Measurements from ENCODE around the gene CELA3B.

The CELA3B gene

GRCh38 chr1:21933397-21934248 lies 43.2 kb upstream of the CELA3B start:
- no peak overlapping the region for H3K4me3 ChIP-seq (ENCODE audit: low read depth, low read length)
- no peak for TF ChIP-seq CTCF (IDR thresholded peaks at IDR 0.05; ENCODE audit: insufficient read depth, low read depth, low read length, missing control alignments)
- no peak for DNase-seq (ENCODE audit: low read depth)

GRCh38 chr1:21935393-21935804 lies 41.4 kb upstream of the CELA3B start:
- no peak for TF ChIP-seq CTCF (IDR thresholded peaks at IDR 0.05; ENCODE audit: insufficient read depth, low read depth, low read length, missing control alignments)
- DNase-seq (ENCODE audit: low read depth) = no peak
- no peak overlapping the region for H3K4me3 ChIP-seq (ENCODE audit: low read depth, low read length)

GRCh38 chr1:21935891-21936365 lies 40.9 kb upstream of the CELA3B start:
- no peak for TF ChIP-seq CTCF (IDR thresholded peaks at IDR 0.05; ENCODE audit: insufficient read depth, low read depth, low read length, missing control alignments)
- H3K4me3 ChIP-seq (ENCODE audit: low read depth, low read length) = no peak overlapping the region
- DNase-seq (ENCODE audit: low read depth) = no peak

GRCh38 chr1:21936366-21937031 lies 40.3 kb upstream of the CELA3B start:
- DNase-seq (ENCODE audit: low read depth) = no peak
- no peak for TF ChIP-seq CTCF (IDR thresholded peaks at IDR 0.05; ENCODE audit: insufficient read depth, low read depth, low read length, missing control alignments)
- H3K4me3 ChIP-seq (ENCODE audit: low read depth, low read length) = no peak overlapping the region; the same call in 1 of the 2 replicates

GRCh38 chr1:21937034-21937371 lies 39.8 kb upstream of the CELA3B start, which contains the start of gene HSPG2:
Gene HSPG2, minus strand, starts transcription at chr1:21937310. Its CDS starts 93 bp downstream, at chr1:21937217.
- no peak for DNase-seq (ENCODE audit: low read depth)
- no peak for TF ChIP-seq CTCF (IDR thresholded peaks at IDR 0.05; ENCODE audit: insufficient read depth, low read depth, low read length, missing control alignments)
- H3K4me3 ChIP-seq (ENCODE audit: low read depth, low read length) = peak within 1 kb of the TSS; percentile 4; the same call in 1 of the 2 replicates

GRCh38 chr1:21937372-21938121 lies 39.3 kb upstream of the CELA3B start:
- H3K4me3 ChIP-seq (ENCODE audit: low read depth, low read length) = peak overlapping the region; percentile 4; the same call in 1 of the 2 replicates

More at GRCh38 chr1:21937372-21938121, 39.3 kb upstream of the CELA3B start:
- DNase-seq (ENCODE audit: low read depth) = peak; percentile 59
- TF ChIP-seq CTCF (IDR thresholded peaks at IDR 0.05; ENCODE audit: insufficient read depth, low read depth, low read length, missing control alignments) = no peak

Data from GM12865 (cell line).